ENCODE measurements around the gene BPIFA1. TPM values are rescaled to one million over a fixed set of nuclear protein-coding genes. Genes with fewer than 3 reads are reported as not detected.
A peak's percentile ranks its signal among the peaks of the same experiment; 100 is the strongest.

BPIFA1 gene
- total RNA-seq, 1 donor from 2014 or later: not detected

GRCh38 chr20:33277471-33278441 is 42.0 kb downstream of the BPIFA1 start:
- DNase-seq (ENCODE audit: low read depth): peak; percentile 26

- DNase-seq (ENCODE audit: low read depth): no peak
Observed at GRCh38 chr20:33278700-33279099, 42.9 kb downstream of the BPIFA1 start.

- peak; percentile 69 for DNase-seq (ENCODE audit: low read depth)
Observed at GRCh38 chr20:33279261-33279910, 43.6 kb downstream of the BPIFA1 start.

- no peak for DNase-seq (ENCODE audit: low read depth)
Observed at GRCh38 chr20:33280000-33280680, 44.3 kb downstream of the BPIFA1 start.

- no peak for DNase-seq (ENCODE audit: low read depth)
Observed at GRCh38 chr20:33280775-33281174, 45.0 kb downstream of the BPIFA1 start.

GRCh38 chr20:33281550-33282146 is 45.9 kb downstream of the BPIFA1 start:
- no peak for DNase-seq (ENCODE audit: low read depth)

GRCh38 chr20:33282196-33282934 is 46.6 kb downstream of the BPIFA1 start:
- no peak for DNase-seq (ENCODE audit: low read depth)

GRCh38 chr20:33282991-33283555 is 47.3 kb downstream of the BPIFA1 start, which contains the start of gene BPIFB1:
TSS of gene BPIFB1 (plus strand) at chr20:33283214. CDS start at chr20:33286074, 2,860 bp downstream.
- no peak for DNase-seq (ENCODE audit: low read depth)

- DNase-seq (ENCODE audit: low read depth): no peak
Observed at GRCh38 chr20:33284284-33284683, 48.5 kb downstream of the BPIFA1 start.

- DNase-seq (ENCODE audit: low read depth): no peak
Observed at GRCh38 chr20:33284937-33285336, 49.1 kb downstream of the BPIFA1 start.

- DNase-seq (ENCODE audit: low read depth): no peak
Observed at GRCh38 chr20:33285861-33286495, 50.2 kb downstream of the BPIFA1 start.

- DNase-seq (ENCODE audit: low read depth): no peak
Observed at GRCh38 chr20:33287884-33288283, 52.1 kb downstream of the BPIFA1 start.

GRCh38 chr20:33290852-33291251 is 55.1 kb downstream of the BPIFA1 start:
- no peak for DNase-seq (ENCODE audit: low read depth)

- DNase-seq (ENCODE audit: low read depth): no peak
Observed at GRCh38 chr20:33291416-33291815, 55.6 kb downstream of the BPIFA1 start.

- peak; percentile 10 for DNase-seq (ENCODE audit: low read depth)
Observed at GRCh38 chr20:33291830-33292355, 56.1 kb downstream of the BPIFA1 start.

Other genes with a start within 250 kb of the BPIFA1 start
- gene SUN5, start 231.6 kb upstream of the BPIFA1 start, total RNA-seq: not detected in 2 replicates
- not detected in 2 replicates for gene BPIFB2, start 228.3 kb upstream of the BPIFA1 start, total RNA-seq
- gene BPIFB6, start 204.3 kb upstream of the BPIFA1 start, total RNA-seq: not detected in 2 replicates
- gene BPIFB3, start 182.1 kb upstream of the BPIFA1 start, total RNA-seq: not detected in 2 replicates
- gene BPIFB4, start 156.4 kb upstream of the BPIFA1 start, total RNA-seq: not detected in 2 replicates
- not detected in 2 replicates for gene BPIFA2, start 67.8 kb upstream of the BPIFA1 start, total RNA-seq
- gene BPIFA3, start 18.6 kb upstream of the BPIFA1 start, total RNA-seq: not detected in 2 replicates
- not detected in 2 replicates for gene BPIFB1, start 47.2 kb downstream of the BPIFA1 start, total RNA-seq
- 24.4 and 41.7 TPM in 2 replicates for gene CDK5RAP1, start 165.5 kb downstream of the BPIFA1 start, total RNA-seq
- 11.0 and 17.0 TPM in 2 replicates for gene SNTA1, start 207.8 kb downstream of the BPIFA1 start, total RNA-seq